Neural cell (in vitro differentiated cells): ENCODE data around the gene PRKCA.

Experiments used
- CTCF ChIP-seq: fragments of 450-650 bp; IDR thresholded peaks from 2 replicates; pipeline ENCODE4 v1.5.1; 2014; ENCODE audit warnings: antibody characterized with exemption, mild to moderate bottlenecking, moderate library complexity; ENCODE audit not compliant: poor library complexity, severe bottlenecking
- EZH2 ChIP-seq: fragments of 200-600, 300-800 bp; shearing (Covaris generic), sonication (generic); IDR thresholded peaks from 2 replicates; pipeline ENCODE4 v1.6.1; 2014; ENCODE audit warnings: antibody characterized with exemption, low read length, borderline replicate concordance, mild to moderate bottlenecking; ENCODE audit not compliant: insufficient read depth, poor library complexity, severe bottlenecking
- MXI1 ChIP-seq: fragments of 450-650 bp; conservative IDR thresholded peaks from 2 replicates; pipeline ENCODE4 v1.6.1; 2014; ENCODE audit warnings: antibody characterized with exemption, mild to moderate bottlenecking; ENCODE audit not compliant: poor library complexity, severe bottlenecking

DNA sequence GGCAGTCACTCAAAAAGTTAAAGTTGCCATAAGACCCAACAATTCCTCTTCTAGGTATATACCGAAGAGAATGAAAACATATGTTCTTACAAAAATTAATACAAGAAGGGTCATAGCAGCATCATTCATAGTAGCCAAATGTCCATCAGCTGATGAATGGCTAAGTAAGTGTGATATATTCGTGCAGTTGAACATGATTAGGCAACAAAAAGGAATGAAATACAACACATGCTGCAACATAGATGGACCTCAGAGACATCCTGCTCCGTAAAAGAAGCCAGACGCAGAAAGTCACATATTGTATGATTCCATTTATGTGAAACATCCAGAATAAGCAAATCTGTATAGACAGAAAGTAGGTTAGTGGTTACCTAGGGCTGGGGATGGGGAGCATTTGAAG, 303.1 kb downstream of the PRKCA start:
- TF ChIP-seq MXI1 = no peak
- no peak for TF ChIP-seq CTCF
- TF ChIP-seq EZH2 = no peak
